Activated naive CD8-positive, alpha-beta T cell treated with anti-CD3 and anti-CD28 coated beads, Interleukin-2, amount 50 U/mL, for 24 hours (primary cell): ENCODE results near the gene RFX4.

Experiments
- ATAC-seq: fragments of 150-1000 bp; cut with Tn5 transposase; one replicate; pipeline ENCODE4 v1.10.0; 2021
- DNase-seq: peaks from one replicate; pipeline ENCODE4 v3.0.0; 2021
- H3K27ac Mint-ChIP-seq: one replicate; pipeline ENCODE4 v1.8.0; 2021; ENCODE audit warnings: mild to moderate bottlenecking, mixed read lengths
- H3K27me3 Mint-ChIP-seq: one replicate; pipeline ENCODE4 v1.8.0; 2021; ENCODE audit warnings: mixed read lengths
- H3K36me3 Mint-ChIP-seq: one replicate; pipeline ENCODE4 v1.8.0; 2021; ENCODE audit warnings: low read depth, mixed read lengths
- H3K4me1 Mint-ChIP-seq: one replicate; pipeline ENCODE4 v1.8.0; 2021; ENCODE audit warnings: mixed read lengths
- H3K4me3 Mint-ChIP-seq: one replicate; pipeline ENCODE4 v1.8.0; 2021; ENCODE audit warnings: mild to moderate bottlenecking, moderate library complexity, mixed read lengths
- H3K9me3 Mint-ChIP-seq: one replicate; pipeline ENCODE4 v1.8.0; 2021; ENCODE audit warnings: mixed read lengths

The RFX4 gene

DNA sequence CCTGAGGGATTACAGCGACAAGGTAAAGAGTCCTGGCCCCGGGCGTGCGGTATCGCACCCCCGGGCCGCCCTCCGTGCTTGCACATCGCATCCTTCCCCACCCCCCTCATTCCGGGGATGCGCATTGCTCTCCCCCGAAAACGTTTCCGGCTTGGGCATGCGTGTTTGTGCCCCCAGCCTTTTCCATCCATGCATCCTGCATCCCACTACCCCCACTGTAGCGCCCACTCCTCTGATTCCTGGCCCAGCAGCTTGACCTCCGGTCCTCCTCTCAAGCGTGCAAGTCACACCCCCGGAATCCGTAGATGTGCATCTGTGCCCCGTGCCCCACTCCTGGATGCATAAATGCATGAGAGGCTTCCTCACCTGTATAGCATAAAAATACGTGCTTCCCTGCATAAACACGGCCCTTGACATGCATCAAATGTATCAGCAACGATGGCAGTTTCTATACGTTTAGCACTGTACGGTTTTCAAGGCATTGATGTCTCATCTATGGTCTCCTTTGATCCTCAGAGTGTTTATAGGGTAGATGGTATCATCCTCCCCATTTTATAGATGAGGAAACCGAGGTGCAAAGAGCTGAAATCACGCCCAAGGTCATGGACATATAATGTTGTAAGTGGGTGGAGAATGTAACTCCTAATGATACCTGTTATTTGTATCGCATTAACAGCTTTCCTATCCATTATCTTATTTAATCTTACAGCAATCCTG is 192.2 kb downstream of the RFX4 start:
- Mint-ChIP-seq H3K36me3 (peaks cover 2% of the 10 kb centered on the region), H3K27ac (peak overlapping the region; percentile 99), H3K27me3 (no peaks in the 10 kb centered on the region), H3K4me1 (peaks cover 31% of the 10 kb centered on the region), H3K9me3 (no peaks in the 10 kb centered on the region), H3K4me3 (peak overlapping the region; percentile 96)
- ATAC-seq (peak; percentile 22), DNase-seq (peak; percentile 27)

DNA sequence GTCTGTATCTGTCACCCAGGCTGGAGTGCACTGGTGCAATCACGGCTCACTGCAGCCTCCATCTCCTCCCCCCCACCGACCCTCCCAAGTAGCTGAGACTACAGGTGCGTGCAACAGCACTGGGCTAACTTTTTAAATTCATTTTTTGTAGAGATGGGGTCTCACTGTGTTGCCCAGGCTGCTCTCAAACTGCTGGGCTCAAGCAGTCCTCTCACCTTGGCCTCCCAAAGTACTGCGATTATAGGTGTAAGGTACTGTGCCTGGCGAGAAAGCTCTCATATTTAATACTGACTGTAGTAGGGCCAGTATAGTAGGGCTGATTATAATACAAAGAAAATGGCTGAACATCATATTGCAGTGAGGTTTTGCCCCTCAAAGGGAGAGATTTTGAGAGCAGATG is 194.1 kb downstream of the RFX4 start:
- DNase-seq (no peak), ATAC-seq (no peak)
- Mint-ChIP-seq H3K4me1 (peaks cover 33% of the 10 kb centered on the region), H3K9me3 (no peaks in the 10 kb centered on the region), H3K27ac (no peak overlapping the region), H3K27me3 (no peaks in the 10 kb centered on the region), H3K4me3 (no peak overlapping the region), H3K36me3 (peaks cover 2% of the 10 kb centered on the region)

DNA sequence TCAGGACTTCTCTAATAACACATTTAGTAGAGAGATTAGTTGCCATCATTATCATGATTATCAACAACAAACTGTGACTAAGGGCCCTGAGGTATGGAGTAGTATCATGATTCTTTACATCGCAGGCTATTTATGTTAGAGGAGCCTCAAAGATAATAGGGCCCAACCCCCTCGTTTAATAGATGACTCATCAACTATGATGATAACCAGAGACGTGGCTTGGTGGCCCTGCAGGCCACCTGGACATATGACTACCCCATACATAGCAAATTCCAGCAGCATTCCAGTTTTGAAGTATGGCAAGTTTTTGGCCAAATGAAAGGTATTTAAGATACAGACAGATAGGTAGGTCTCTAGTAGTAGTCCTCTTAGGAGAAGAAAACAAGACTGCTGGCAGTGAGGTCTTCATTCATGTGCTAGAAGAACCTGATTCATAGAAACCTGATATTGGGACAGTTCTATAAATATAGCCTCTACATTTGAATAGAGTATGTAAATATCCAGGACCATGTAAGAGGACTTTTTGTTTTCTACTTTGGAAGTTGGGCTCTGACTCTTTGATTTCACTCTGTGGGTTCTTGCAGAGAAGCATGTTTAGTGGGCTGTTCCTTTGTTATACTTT is 197.3 kb downstream of the RFX4 start:
- peaks cover 25% of the 10 kb centered on the region for H3K4me1 Mint-ChIP-seq

DNA sequence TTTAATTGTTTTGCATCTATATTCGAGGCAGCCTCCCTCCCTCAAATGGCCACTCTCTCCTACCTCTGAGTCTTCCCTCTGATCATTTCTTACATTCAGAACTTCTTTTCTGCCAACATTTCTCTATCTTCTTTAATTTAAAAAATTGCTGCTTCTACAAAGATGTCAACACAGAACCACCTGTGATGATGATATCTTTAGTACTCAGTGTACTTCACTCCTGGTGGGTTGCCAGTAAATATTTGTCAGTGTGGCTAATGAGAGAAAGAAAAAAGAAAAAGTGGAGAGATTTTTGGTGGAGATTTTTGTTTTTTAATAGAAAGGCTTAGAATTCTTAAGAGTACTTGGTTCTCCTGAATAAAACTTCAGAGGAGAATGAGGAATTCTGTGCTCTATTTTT is 199.8 kb downstream of the RFX4 start:
- Mint-ChIP-seq H3K4me1 (peaks cover 9% of the 10 kb centered on the region), H3K36me3 (peaks cover 19% of the 10 kb centered on the region), H3K27me3 (no peaks in the 10 kb centered on the region), H3K9me3 (no peaks in the 10 kb centered on the region), H3K27ac (no peak overlapping the region), H3K4me3 (no peak overlapping the region)
- DNase-seq (no peak), ATAC-seq (no peak)

More for the DNA sequence above, 197.3 kb downstream of the RFX4 start:
- peaks cover 7% of the 10 kb centered on the region for H3K36me3 Mint-ChIP-seq
- no peak overlapping the region for H3K4me3 Mint-ChIP-seq
- no peaks in the 10 kb centered on the region for H3K27me3 Mint-ChIP-seq
- no peak for DNase-seq
- H3K9me3 Mint-ChIP-seq = no peaks in the 10 kb centered on the region
- ATAC-seq = no peak
- H3K27ac Mint-ChIP-seq = no peak overlapping the region

DNA sequence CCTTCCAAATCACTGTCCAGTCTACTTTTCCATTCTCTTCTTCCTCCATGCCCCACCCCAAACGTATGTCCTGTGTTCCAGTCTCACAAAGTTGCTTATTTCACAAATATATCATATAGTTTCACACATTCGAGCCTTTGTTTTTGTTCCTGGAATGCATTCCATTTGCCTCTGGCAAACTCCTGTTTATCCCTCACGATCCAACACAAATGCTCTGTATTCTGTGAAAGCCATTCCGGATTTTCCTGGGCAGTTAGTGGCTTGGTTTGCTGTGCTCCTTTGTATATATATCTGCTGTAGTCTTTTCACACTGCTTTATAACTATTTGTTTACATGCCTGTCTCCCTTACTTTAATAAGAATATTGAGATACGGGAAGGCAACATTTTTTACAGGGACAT is 200.7 kb downstream of the RFX4 start:
- Mint-ChIP-seq H3K27ac (no peak overlapping the region), H3K27me3 (no peaks in the 10 kb centered on the region), H3K4me1 (peaks cover 4% of the 10 kb centered on the region), H3K9me3 (no peaks in the 10 kb centered on the region), H3K4me3 (no peak overlapping the region), H3K36me3 (peaks cover 24% of the 10 kb centered on the region)
- no peak for ATAC-seq
- DNase-seq = no peak

DNA sequence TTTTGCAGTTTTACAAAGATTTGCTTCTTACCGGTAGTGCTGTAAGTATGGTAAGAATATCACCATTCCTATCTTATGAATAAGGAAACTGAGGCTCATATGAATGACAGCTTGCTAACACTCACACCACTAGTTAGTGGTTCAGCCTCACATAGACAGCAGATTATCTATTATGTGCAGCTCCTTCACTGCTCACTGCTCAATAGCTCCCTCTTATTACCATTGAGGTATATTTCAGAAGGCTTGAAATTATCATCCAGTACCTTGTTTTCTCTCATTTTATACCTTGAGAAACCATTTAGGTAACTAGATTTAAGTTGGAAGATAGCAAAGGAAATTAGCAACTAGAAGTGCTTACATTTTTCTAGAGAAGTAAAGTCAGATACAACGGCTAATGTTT is 207.2 kb downstream of the RFX4 start:
- no peaks in the 10 kb centered on the region for H3K9me3 Mint-ChIP-seq
- DNase-seq (no peak), ATAC-seq (no peak)
- H3K4me3 Mint-ChIP-seq = no peak overlapping the region
- H3K27me3 Mint-ChIP-seq = no peaks in the 10 kb centered on the region
- H3K27ac Mint-ChIP-seq = no peak overlapping the region
- peaks cover 36% of the 10 kb centered on the region for H3K36me3 Mint-ChIP-seq
- no peaks in the 10 kb centered on the region for H3K4me1 Mint-ChIP-seq

DNA sequence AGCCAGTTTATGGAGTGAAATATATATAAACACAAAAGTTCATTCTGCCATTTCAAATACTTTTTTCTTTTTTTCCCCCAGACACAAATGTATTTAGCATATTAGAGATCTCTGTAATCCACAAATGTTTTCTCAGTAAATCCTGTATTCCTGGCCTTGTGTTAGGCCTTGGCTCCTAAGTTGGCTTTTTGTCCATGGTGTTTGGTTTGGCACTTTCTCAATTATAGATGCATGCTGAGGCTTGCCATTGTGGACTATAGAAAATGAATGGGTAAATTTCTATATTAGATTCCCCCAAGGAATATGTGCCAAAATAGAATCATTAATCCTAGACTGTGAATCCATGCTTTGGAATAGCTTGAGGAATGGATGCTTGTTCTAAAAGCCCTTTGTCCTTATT is 208.7 kb downstream of the RFX4 start:
- no peaks in the 10 kb centered on the region for H3K9me3 Mint-ChIP-seq
- ATAC-seq (no peak), DNase-seq (no peak)
- H3K27ac Mint-ChIP-seq = no peak overlapping the region
- H3K36me3 Mint-ChIP-seq = peaks cover 30% of the 10 kb centered on the region
- no peaks in the 10 kb centered on the region for H3K27me3 Mint-ChIP-seq
- no peaks in the 10 kb centered on the region for H3K4me1 Mint-ChIP-seq
- H3K4me3 Mint-ChIP-seq = no peak overlapping the region

DNA sequence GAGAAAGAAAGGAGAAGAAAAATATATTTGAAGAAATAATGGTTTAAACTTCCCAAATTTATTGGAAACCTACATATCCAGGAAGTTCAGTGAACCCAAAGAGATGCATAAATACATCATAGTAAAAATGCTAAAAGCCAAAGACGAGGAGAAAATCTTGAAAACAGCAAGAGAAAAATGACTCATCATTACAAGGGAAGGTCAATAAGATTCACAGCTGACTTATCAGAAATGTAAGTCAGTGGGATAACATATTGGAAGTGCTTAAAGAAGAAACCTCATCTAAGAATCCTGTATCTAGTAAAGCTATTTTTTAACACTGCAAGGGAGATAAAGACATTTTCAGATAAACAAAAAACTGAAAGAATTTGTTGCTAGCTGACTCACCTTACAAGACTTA is 211.6 kb downstream of the RFX4 start:
- DNase-seq = no peak
- Mint-ChIP-seq H3K9me3 (no peaks in the 10 kb centered on the region), H3K27ac (no peak overlapping the region), H3K4me3 (no peak overlapping the region), H3K4me1 (no peaks in the 10 kb centered on the region), H3K27me3 (no peaks in the 10 kb centered on the region), H3K36me3 (peaks cover 23% of the 10 kb centered on the region)
- ATAC-seq = no peak

DNA sequence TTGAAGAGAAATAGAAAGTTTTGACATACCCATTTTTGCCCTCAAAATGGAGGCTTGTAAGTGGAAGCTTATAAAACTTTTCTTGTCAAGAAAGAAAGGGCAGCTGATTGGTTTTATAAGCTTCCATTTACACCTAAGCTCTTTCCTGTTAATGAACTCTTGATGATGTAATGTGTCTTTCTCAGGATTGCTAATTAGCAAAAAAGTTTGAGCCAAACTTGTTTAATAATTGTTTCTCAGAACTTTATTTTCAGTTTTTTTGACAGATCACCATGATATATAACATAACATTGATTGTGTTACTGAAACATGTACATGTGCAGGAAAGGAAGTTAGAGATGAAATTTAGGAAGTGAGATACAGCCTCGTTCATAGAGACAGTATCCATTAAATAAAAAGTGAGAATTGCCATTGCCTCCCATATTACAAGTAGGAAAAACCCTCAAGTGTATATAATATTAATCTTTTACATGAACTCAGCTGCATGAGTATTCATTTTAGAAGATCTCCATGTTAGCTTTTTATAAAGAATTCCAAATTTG is 218.4 kb downstream of the RFX4 start:
- H3K27me3 Mint-ChIP-seq = no peaks in the 10 kb centered on the region
- H3K4me1 Mint-ChIP-seq = no peaks in the 10 kb centered on the region
- H3K9me3 Mint-ChIP-seq = no peaks in the 10 kb centered on the region
- no peak overlapping the region for H3K27ac Mint-ChIP-seq
- H3K4me3 Mint-ChIP-seq = no peak overlapping the region
- H3K36me3 Mint-ChIP-seq = peaks cover 17% of the 10 kb centered on the region
- DNase-seq = no peak
- no peak for ATAC-seq

DNA sequence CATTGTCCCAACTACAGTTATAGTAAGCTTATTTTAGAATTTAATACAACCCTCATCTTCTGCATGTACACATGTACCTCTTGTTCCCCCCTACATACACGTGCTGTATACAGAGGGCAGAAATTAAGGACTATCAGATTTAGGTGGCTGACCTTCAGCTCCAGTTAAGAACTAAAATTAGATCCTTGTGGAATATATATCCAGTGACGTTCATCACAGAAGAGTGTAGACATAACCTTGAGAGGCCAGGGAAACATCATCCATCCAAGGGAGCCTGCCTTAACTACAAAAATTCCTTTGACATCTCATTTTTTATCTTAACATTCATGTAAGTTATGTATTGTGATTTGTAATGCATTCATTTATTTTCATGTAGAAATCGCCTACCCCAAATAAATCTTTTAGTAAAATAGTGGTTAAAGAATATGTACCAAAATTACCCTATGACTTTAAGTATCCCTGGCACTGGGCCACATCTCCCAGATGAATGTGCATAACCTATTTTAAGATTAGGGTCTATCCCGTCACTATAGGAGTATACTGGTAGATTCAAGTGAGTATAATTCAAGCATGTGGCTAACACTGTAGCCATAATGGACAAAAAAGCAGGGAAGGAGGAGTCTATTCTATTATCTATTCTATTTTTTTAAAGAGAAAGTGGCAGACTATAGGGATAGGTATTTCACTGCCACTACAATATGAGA is 219.2 kb downstream of the RFX4 start:
- Mint-ChIP-seq H3K27me3 (no peaks in the 10 kb centered on the region), H3K4me1 (no peaks in the 10 kb centered on the region), H3K27ac (no peak overlapping the region), H3K4me3 (no peak overlapping the region), H3K36me3 (peaks cover 18% of the 10 kb centered on the region), H3K9me3 (no peaks in the 10 kb centered on the region)
- DNase-seq (no peak), ATAC-seq (no peak)

DNA sequence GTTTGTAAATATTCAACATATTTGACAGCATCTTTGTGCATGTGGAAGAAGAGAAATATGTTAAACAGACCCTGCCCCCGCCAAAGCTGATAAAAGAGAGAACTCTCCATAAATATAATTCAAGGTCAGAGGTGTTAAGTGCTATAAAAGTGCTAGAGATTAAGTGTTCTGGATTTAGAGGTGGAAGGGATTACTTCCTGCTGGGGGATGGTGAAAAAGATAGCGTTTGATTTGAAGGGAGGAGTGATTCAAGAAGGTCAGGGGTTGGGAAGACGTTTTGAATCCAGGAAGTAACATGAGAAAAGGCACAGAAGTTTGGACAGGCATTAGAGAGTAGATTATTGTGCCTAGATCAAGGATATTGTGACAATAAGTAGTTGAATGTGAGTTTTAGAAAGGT is 221.9 kb downstream of the RFX4 start:
- H3K36me3 Mint-ChIP-seq = peaks cover 14% of the 10 kb centered on the region
- no peaks in the 10 kb centered on the region for H3K9me3 Mint-ChIP-seq
- H3K27me3 Mint-ChIP-seq = no peaks in the 10 kb centered on the region
- H3K4me1 Mint-ChIP-seq = no peaks in the 10 kb centered on the region
- H3K4me3 Mint-ChIP-seq = no peak overlapping the region
- DNase-seq (no peak), ATAC-seq (no peak)
- no peak overlapping the region for H3K27ac Mint-ChIP-seq
